HepG2 (cell line): ENCODE measurements around the gene RYR2. TPM values are rescaled to one million over a fixed set of nuclear protein-coding genes. Genes with fewer than 3 reads are reported as not detected.

Experiments
- ATAC-seq: fragments of 200-7000 bp; cut with Tn5 transposase; 3 replicates; pipeline ENCODE4 v1.9.1; 2020; ENCODE audit warnings: mild to moderate bottlenecking, moderate library complexity
- BruUV-seq: library from RNA; stranded (reverse); fragments of 400-500 nt; replicated peaks from 2 replicates; lab custom pipeline; 2021; lab: Mats Ljungman, UMichigan
- CTCF ChIA-PET: fragments of 300-600 bp; formaldehyde crosslinking; extraction: SDS; loops from one replicate; lab custom pipeline; 2021; ENCODE audit warnings: low total read pairs, inconsistent platforms, low intra/inter-chr PET ratio; lab: Yijun Ruan, JAX
- POLR2A ChIA-PET: fragments of 350-600 bp; sonication (Branson Sonifier 250); formaldehyde crosslinking; loops from one replicate; lab custom pipeline; 2020; ENCODE audit warnings: antibody characterized with exemption, inconsistent platforms; lab: Yijun Ruan, JAX
- DNase-seq: peaks from one replicate; pipeline ENCODE4 v3.0.0-alpha.2; 2015; ENCODE audit warnings: low spot score
- FAIRE-seq: peaks from 3 replicates; lab custom pipeline; 2011; peaks lifted over from hg19 to GRCh38; lab: Jason Lieb, UNC
- H2AFZ ChIP-seq: one replicate; pipeline ENCODE4 v1.6.1; 2011; ENCODE audit warnings: low read length, inconsistent platforms
- H3K27ac ChIP-seq: fragments of 300-600 bp; 3 replicates; pipeline ENCODE4 v1.8.0; 2011; ENCODE audit warnings: mixed run types, mild to moderate bottlenecking, mixed read lengths, low read length, inconsistent platforms; ENCODE audit not compliant: insufficient read depth; ENCODE audit errors: extremely low read length
- H3K27me3 ChIP-seq, 2 experiments: fragments of 200-600 bp in 1 of 2; 2 replicates in 1 of 2; 3 replicates in 1 of 2; pipeline versions ENCODE4 v1.6.0 to v1.8.0; 2011; ENCODE audit warnings: low read length in 2 of 2, mild to moderate bottlenecking in 2 of 2, moderate library complexity in 2 of 2, inconsistent platforms in 1 of 2; ENCODE audit not compliant: insufficient read depth in 2 of 2, control insufficient read depth in 1 of 2
- H3K36me3 ChIP-seq, 2 experiments: fragments of 200-600 bp in 1 of 2; replicated peaks in 1 of 2; 2 replicates in 1 of 2; 3 replicates in 1 of 2; pipeline versions ENCODE4 v1.5.1 to v1.8.0; 2011; ENCODE audit warnings: low read length in 2 of 2, inconsistent platforms in 1 of 2; ENCODE audit not compliant: insufficient read depth in 2 of 2, control insufficient read depth in 1 of 2
- H3K4me1 ChIP-seq: 2 replicates; pipeline ENCODE4 v1.5.1; 2012; ENCODE audit warnings: low read length, inconsistent platforms; ENCODE audit not compliant: insufficient read depth
- H3K4me2 ChIP-seq: 2 replicates; pipeline ENCODE4 v1.6.0; 2011; ENCODE audit warnings: low read depth, low read length, inconsistent platforms
- H3K4me3 ChIP-seq, 3 experiments: fragments of 200-600 bp in 1 of 3; sonication (generic), shearing (Covaris generic) in 1 of 3; replicated peaks in 1 of 3; 2 replicates each; pipeline ENCODE4 v1.5.1; 2011 to 2016; ENCODE audit warnings: low read length in 3 of 3, inconsistent platforms in 2 of 3, low read depth in 2 of 3, mild to moderate bottlenecking in 2 of 3, control low read depth in 1 of 3, mixed read lengths in 1 of 3; ENCODE audit not compliant: insufficient read depth in 1 of 3
- H3K79me2 ChIP-seq: one replicate; pipeline ENCODE4 v1.6.1; 2011; ENCODE audit warnings: low read length, inconsistent platforms; ENCODE audit not compliant: insufficient read depth
- H3K9ac ChIP-seq: 2 replicates; pipeline ENCODE4 v1.6.0; 2011; ENCODE audit warnings: mild to moderate bottlenecking, low read depth, low read length, inconsistent platforms; ENCODE audit not compliant: insufficient read depth
- H3K9me3 ChIP-seq: 2 replicates; pipeline ENCODE4 v1.5.1; 2012; ENCODE audit warnings: mild to moderate bottlenecking, low read length
- H4K20me1 ChIP-seq: 2 replicates; pipeline ENCODE4 v1.6.0; 2011; ENCODE audit warnings: inconsistent platforms, mild to moderate bottlenecking, low read length, moderate library complexity; ENCODE audit not compliant: insufficient read depth
- MAFK ChIP-seq, 2 experiments: IDR thresholded peaks in 1 of 2; conservative IDR thresholded peaks in 1 of 2; 2 replicates each; pipeline ENCODE4 v1.6.1; 2011; ENCODE audit warnings: improper control_type of control experiment in 2 of 2, low read length in 2 of 2
- SATB2 ChIP-seq: sonication (generic); formaldehyde crosslinking; IDR thresholded peaks from 2 replicates; pipeline ENCODE4 v1.5.0; 2020; ENCODE audit warnings: missing genetic modification reagents
- SIN3B ChIP-seq: fragments of 150-350 bp; IDR thresholded peaks from 2 replicates; pipeline ENCODE4 v1.6.1; 2014; ENCODE audit warnings: low read length
- ZBTB10 ChIP-seq: sonication (generic); formaldehyde crosslinking; IDR thresholded peaks from 2 replicates; pipeline ENCODE4 v1.4.0; 2020; ENCODE audit warnings: missing genetic modification reagents, borderline replicate concordance
- ZBTB7A ChIP-seq: sonication (generic); formaldehyde crosslinking; IDR thresholded peaks from 2 replicates; pipeline ENCODE4 v1.8.0; 2022; ENCODE audit warnings: mild to moderate bottlenecking, missing genetic modification reagents
- ZFP41 ChIP-seq: sonication (generic); formaldehyde crosslinking; IDR thresholded peaks from 2 replicates; pipeline ENCODE4 v1.4.0; 2020; ENCODE audit warnings: mild to moderate bottlenecking, missing genetic modification reagents, borderline replicate concordance
- ZNF574 ChIP-seq: sonication (generic); formaldehyde crosslinking; IDR thresholded peaks from 2 replicates; pipeline ENCODE4 v1.4.0; 2020; ENCODE audit warnings: missing genetic modification reagents
- ZNF703 ChIP-seq: sonication (generic); formaldehyde crosslinking; IDR thresholded peaks from 2 replicates; pipeline ENCODE4 v1.5.1; 2020; ENCODE audit warnings: missing genetic modification reagents, mild to moderate bottlenecking, moderate library complexity, borderline replicate concordance
- ZNF746 ChIP-seq: sonication (generic); formaldehyde crosslinking; IDR thresholded peaks from 2 replicates; pipeline ENCODE4 v1.8.0; 2022; ENCODE audit warnings: mild to moderate bottlenecking, missing genetic modification reagents
- ZNF749 ChIP-seq: sonication (generic); formaldehyde crosslinking; IDR thresholded peaks from 2 replicates; pipeline ENCODE4 v1.8.0; 2022; ENCODE audit warnings: mild to moderate bottlenecking, missing genetic modification reagents, moderate library complexity, borderline replicate concordance
- ZSCAN31 ChIP-seq: sonication (generic); formaldehyde crosslinking; IDR thresholded peaks from 2 replicates; pipeline ENCODE4 v1.5.0; 2020; ENCODE audit warnings: low read depth, mild to moderate bottlenecking, missing genetic modification reagents
- WGBS: methylation state at CpG from one replicate; pipeline ENCODE4 v1.1.6; 2017; ENCODE audit warnings: low lambda C conversion rate; 5-methylcytosine and 5-hydroxymethylcytosine counted together
- in situ Hi-C: cut with HindIII; loops from 2 replicates; pipeline ENCODE4 v1.10.0; 2017; ENCODE audit warnings: low pct_unique_long_range_greater_than_20kb; ENCODE audit not compliant: extremely low pct_ligation_motif_present
- intact Hi-C: fragments of 100-400 bp; cut with micrococcal nuclease; formaldehyde crosslinking; loops from one replicate; pipeline ENCODE4 v1.10.0; 2022; ENCODE audit not compliant: unreplicated experiment
- polyA plus RNA-seq, 8 experiments: library from polyadenylated mRNA; depleted of rRNA in 3 of 8; stranded (reverse) in 7 of 8; unstranded in 1 of 8; fragments of >200 nt; fragmentation: Illumina TruSeq in 4 of 8; extraction: Trizol in 4 of 8; gene quantifications; 2 replicates each; pipeline versions ENCODE4 v1.2.1 to v1.2.3, GENCODE V29; 2011 to 2016; ENCODE audit warnings: low read depth in 4 of 8, missing spikeins in 1 of 8, mixed read lengths in 1 of 8; ENCODE audit not compliant: insufficient read depth in 1 of 8
- total RNA-seq, 5 experiments: library from RNA; depleted of rRNA; stranded (reverse); fragments of >200 nt; fragmentation: Illumina TruSeq; extraction: Trizol; gene quantifications; 2 replicates each; pipeline ENCODE4 v1.2.3, GENCODE V29; 2016; ENCODE audit warnings: low read depth in 1 of 5

The RYR2 gene
- total and polyA plus RNA-seq, 2 of the 13 experiments (the other 11 are each of a cell fraction or from before 2014, with no cell fraction given) = not detected

- ChIA-PET POLR2A (no interaction called here), CTCF (no interaction called here)
- Histone ChIP-seq H3K79me2 (no peaks in the 10 kb centered on the region), H3K9ac (no peak overlapping the region), H3K4me3 (no peak overlapping the region), H3K27me3 (no peaks in the 10 kb centered on the region), H3K4me2 (no peak overlapping the region), H2AFZ (no peak overlapping the region), H3K36me3 (no peaks in the 10 kb centered on the region), H4K20me1 (no peaks in the 10 kb centered on the region)
- ATAC-seq = no peak
- no peak for DNase-seq
- in situ Hi-C loops = no loop called here
- 0% methylated on average over 1 of the region's 1 CpG for WGBS
- BruUV-seq = no TSS peak
- FAIRE-seq = no peak
- TF ChIP-seq ZBTB7A (CRISPR knock-in tag) = no peak
- TF ChIP-seq ZFP41 (CRISPR knock-in tag) = no peak
- TF ChIP-seq SIN3B = no peak
- no peak for TF ChIP-seq ZSCAN31 (CRISPR knock-in tag)
- no peak for TF ChIP-seq ZNF746 (CRISPR knock-in tag)
- TF ChIP-seq, all 625 proteins: peak for 0
- H3K27ac ChIP-seq = no peak overlapping the region
- H3K9me3 ChIP-seq = no peaks in the 10 kb centered on the region
- no peaks in the 10 kb centered on the region for H3K4me1 ChIP-seq
- intact Hi-C loops = no loop called here
Observed at GRCh38 chr1:237279629-237280028, 237.6 kb downstream of the RYR2 start.

GRCh38 chr1:237281481-237281880 is 239.5 kb downstream of the RYR2 start:
- WGBS = 23% methylated on average over 2 of the region's 2 CpGs
- Histone ChIP-seq H3K4me1 (no peaks in the 10 kb centered on the region), H3K27me3 (no peaks in the 10 kb centered on the region), H3K36me3 (no peaks in the 10 kb centered on the region), H3K27ac (no peak overlapping the region), H3K4me2 (no peak overlapping the region), H3K79me2 (no peaks in the 10 kb centered on the region), H3K9ac (no peak overlapping the region), H3K4me3 (no peak overlapping the region), H2AFZ (no peak overlapping the region), H3K9me3 (no peaks in the 10 kb centered on the region), H4K20me1 (no peaks in the 10 kb centered on the region)
- ATAC-seq (no peak), FAIRE-seq (no peak), DNase-seq (no peak)
- no TSS peak for BruUV-seq
- no peak for TF ChIP-seq SATB2
- no peak for TF ChIP-seq ZNF574 (CRISPR knock-in tag)
- no peak for TF ChIP-seq MAFK (conservative IDR thresholded peaks at IDR 0.05 in 1 of 2, IDR thresholded peaks at IDR 0.05 in 1 of 2; ENCODE audit: low read length in 2 of 2)
- TF ChIP-seq ZNF749 (CRISPR knock-in tag) = no peak
- no peak for TF ChIP-seq ZFP41 (CRISPR knock-in tag)
- no peak for TF ChIP-seq ZBTB10 (CRISPR knock-in tag)
- no peak for TF ChIP-seq ZNF703
- in situ Hi-C loops = no loop called here
- ChIA-PET CTCF (no interaction called here), POLR2A (no interaction called here)
- intact Hi-C loops = no loop called here
